H1 (cell line): Measurements from ENCODE around the gene TMEM63A. TPM values are rescaled to one million over a fixed set of nuclear protein-coding genes. Genes with fewer than 3 reads are reported as not detected.

Experiments used
- CTCF ChIA-PET: fragments of 300-600 bp; sonication (Branson Sonifier 250); formaldehyde crosslinking; loops from one replicate; lab custom pipeline; 2021; ENCODE audit not compliant: partially characterized antibody; lab: Charles Lee
- POLR2A ChIA-PET: fragments of 300-600 bp; sonication (Branson Sonifier 250); formaldehyde crosslinking; loops from one replicate; lab custom pipeline; 2021; ENCODE audit warnings: inconsistent platforms; ENCODE audit not compliant: partially characterized antibody; lab: Charles Lee
- DNase-seq, 2 experiments: peaks; one replicate each; pipeline versions ENCODE4 v3.0.0 to v3.0.0-alpha.2; 2010 to 2022; ENCODE audit warnings: low spot score in 2 of 2, low read depth in 1 of 2, mixed read lengths in 1 of 2
- FAIRE-seq: peaks from 2 replicates; lab custom pipeline; 2011; peaks lifted over from hg19 to GRCh38; lab: Jason Lieb, UNC
- H2AFZ ChIP-seq: 2 replicates; pipeline ENCODE4 v1.8.1; 2012; ENCODE audit warnings: low read length, inconsistent platforms
- H2AK5ac ChIP-seq: 2 replicates; pipeline ENCODE4 v1.6.1; 2013; ENCODE audit warnings: low read depth, low read length
- H2BK120ac ChIP-seq: replicated peaks from 2 replicates; pipeline ENCODE3; 2013; ENCODE audit warnings: low read depth, low read length, inconsistent platforms
- H2BK12ac ChIP-seq: 2 replicates; pipeline ENCODE4 v1.6.1; 2013; ENCODE audit warnings: low read depth, low read length
- H2BK15ac ChIP-seq: 2 replicates; pipeline ENCODE4 v1.6.1; 2013; ENCODE audit warnings: low read length
- H2BK20ac ChIP-seq: 2 replicates; pipeline ENCODE4 v1.6.1; 2013; ENCODE audit warnings: low read length
- H2BK5ac ChIP-seq: 2 replicates; pipeline ENCODE4 v1.6.1; 2013; ENCODE audit warnings: low read depth, low read length
- H3K14ac ChIP-seq: 2 replicates; pipeline ENCODE4 v1.6.1; 2013; ENCODE audit warnings: inconsistent platforms; ENCODE audit not compliant: insufficient read length
- H3K18ac ChIP-seq: 2 replicates; pipeline ENCODE4 v1.6.1; 2013; ENCODE audit warnings: low read length; ENCODE audit errors: extremely low read depth
- H3K23ac ChIP-seq: 2 replicates; pipeline ENCODE4 v1.6.1; 2013; ENCODE audit warnings: inconsistent platforms; ENCODE audit not compliant: insufficient read length
- H3K23me2 ChIP-seq: 2 replicates; pipeline ENCODE4 v1.6.1; 2013; ENCODE audit warnings: low read depth, low read length
- H3K27ac ChIP-seq: 2 replicates; pipeline ENCODE4 v1.6.1; 2011; ENCODE audit warnings: low read depth, low read length, inconsistent platforms
- H3K27me3 ChIP-seq, 4 experiments: replicated peaks in 1 of 4; 1 replicate in 1 of 4; 2 replicates in 3 of 4; pipeline versions ENCODE4 v1.6.1 to v1.8.1; 2011 to 2013; ENCODE audit warnings: low read length in 3 of 4, mild to moderate bottlenecking in 3 of 4, inconsistent platforms in 2 of 4, mixed read lengths in 2 of 4, moderate library complexity in 1 of 4; ENCODE audit not compliant: control insufficient read depth in 3 of 4, insufficient read depth in 3 of 4; ENCODE audit errors: extremely low read depth in 1 of 4
- H3K36me3 ChIP-seq, 4 experiments: 2 replicates each; pipeline versions ENCODE4 v1.6.1 to v1.8.1; 2011 to 2013; ENCODE audit warnings: mild to moderate bottlenecking in 4 of 4, low read length in 3 of 4, moderate library complexity in 2 of 4, control low read depth in 1 of 4, inconsistent platforms in 1 of 4; ENCODE audit not compliant: insufficient read depth in 4 of 4, control insufficient read depth in 2 of 4
- H3K4ac ChIP-seq: replicated peaks from 2 replicates; pipeline ENCODE3; 2013; ENCODE audit warnings: low read length, low read depth, mixed read lengths, inconsistent platforms; ENCODE audit not compliant: insufficient read length
- H3K4me1 ChIP-seq, 4 experiments: replicated peaks in 1 of 4; 1 replicate in 1 of 4; 2 replicates in 3 of 4; pipeline versions ENCODE4 v1.6.1 to v1.8.1; 2011 to 2013; ENCODE audit warnings: low read length in 3 of 4, inconsistent platforms in 2 of 4, mixed read lengths in 1 of 4; ENCODE audit not compliant: insufficient read depth in 4 of 4, control insufficient read depth in 3 of 4
- H3K4me2 ChIP-seq, 2 experiments: 2 replicates each; pipeline versions ENCODE4 v1.6.1 to v1.8.1; 2011 to 2013; ENCODE audit warnings: low read depth in 2 of 2, low read length in 2 of 2, control low read depth in 1 of 2, inconsistent platforms in 1 of 2, mild to moderate bottlenecking in 1 of 2; ENCODE audit not compliant: insufficient read depth in 1 of 2
- H3K4me3 ChIP-seq, 4 experiments: fragments of 200-600, 300-600 bp in 1 of 4; sonication (generic), shearing (Covaris generic), sonication (Bioruptor Twin) in 1 of 4; 2 replicates each; pipeline versions ENCODE4 v1.5.1 to v1.8.1; 2011 to 2016; ENCODE audit warnings: low read length in 4 of 4, low read depth in 3 of 4, control low read depth in 2 of 4, inconsistent platforms in 2 of 4, mild to moderate bottlenecking in 2 of 4, mixed read lengths in 1 of 4, moderate library complexity in 1 of 4; ENCODE audit not compliant: insufficient read depth in 2 of 4; ENCODE audit errors: extremely low read depth in 1 of 4
- H3K56ac ChIP-seq: replicated peaks from 2 replicates; pipeline ENCODE3; 2013; ENCODE audit warnings: low read depth, mild to moderate bottlenecking, mixed read lengths, low read length, inconsistent platforms; ENCODE audit not compliant: insufficient read length
- H3K79me1 ChIP-seq: 2 replicates; pipeline ENCODE4 v1.6.1; 2013; ENCODE audit warnings: low read depth, low read length, control low read depth
- H3K79me2 ChIP-seq, 2 experiments: 2 replicates each; pipeline versions ENCODE4 v1.6.1 to v1.8.1; 2012 to 2013; ENCODE audit warnings: low read length in 2 of 2, mild to moderate bottlenecking in 2 of 2, inconsistent platforms in 1 of 2; ENCODE audit not compliant: insufficient read depth in 2 of 2, control insufficient read depth in 1 of 2
- H3K9ac ChIP-seq, 4 experiments: replicated peaks in 1 of 4; 1 replicate in 1 of 4; 2 replicates in 3 of 4; pipeline versions ENCODE4 v1.6.1 to v1.8.1; 2011 to 2013; ENCODE audit warnings: low read depth in 3 of 4, low read length in 3 of 4, control low read depth in 2 of 4, mild to moderate bottlenecking in 2 of 4, moderate library complexity in 2 of 4, inconsistent platforms in 1 of 4; ENCODE audit errors: extremely low read depth in 1 of 4
- H3K9me3 ChIP-seq, 2 experiments: 2 replicates each; pipeline versions ENCODE4 v1.6.1 to v1.8.1; 2012 to 2013; ENCODE audit warnings: mild to moderate bottlenecking in 2 of 2, moderate library complexity in 2 of 2, control low read depth in 1 of 2, inconsistent platforms in 1 of 2, low read depth in 1 of 2, low read length in 1 of 2, mixed read lengths in 1 of 2; ENCODE audit not compliant: insufficient read depth in 2 of 2
- H4K20me1 ChIP-seq, 2 experiments: replicated peaks in 1 of 2; 2 replicates each; pipeline versions ENCODE3 to v1.8.1; 2011 to 2013; ENCODE audit warnings: inconsistent platforms in 2 of 2, low read length in 2 of 2, mild to moderate bottlenecking in 1 of 2; ENCODE audit not compliant: insufficient read depth in 2 of 2, control insufficient read depth in 1 of 2
- H4K5ac ChIP-seq: 2 replicates; pipeline ENCODE4 v1.6.1; 2013; ENCODE audit warnings: low read length, low read depth, mixed read lengths, inconsistent platforms; ENCODE audit not compliant: insufficient read length
- H4K8ac ChIP-seq: 2 replicates; pipeline ENCODE4 v1.8.0; 2013; ENCODE audit warnings: mild to moderate bottlenecking, moderate library complexity, low read length, inconsistent platforms; ENCODE audit not compliant: insufficient read depth; ENCODE audit errors: extremely low read depth
- H4K91ac ChIP-seq: replicated peaks from 2 replicates; pipeline ENCODE3; 2013; ENCODE audit warnings: low read length, mixed read lengths, inconsistent platforms; ENCODE audit not compliant: insufficient read length
- ATF2 ChIP-seq: IDR thresholded peaks from 2 replicates; pipeline ENCODE4 v1.6.1; 2012; ENCODE audit warnings: low read length, inconsistent platforms
- NRF1 ChIP-seq: IDR thresholded peaks from 2 replicates; pipeline ENCODE4 v1.6.1; 2011; ENCODE audit warnings: mild to moderate bottlenecking, low read depth, low read length, improper control_type of control experiment
- RNF2 ChIP-seq: fragments of 200-900, 300-1000 bp; sonication (generic); IDR thresholded peaks from 2 replicates; pipeline ENCODE4 v1.7.1; 2016; ENCODE audit warnings: borderline replicate concordance, low read depth, mild to moderate bottlenecking, antibody characterized with exemption, low read length; ENCODE audit not compliant: poor library complexity, severe bottlenecking; ENCODE audit errors: missing control alignments
- SRF ChIP-seq: IDR thresholded peaks from 2 replicates; pipeline ENCODE4 v1.6.1; 2011; ENCODE audit warnings: mild to moderate bottlenecking, low read depth, low read length, moderate library complexity
- WGBS, 2 experiments: shearing (Covaris generic) in 1 of 2; methylation state at CpG; one replicate each; pipeline versions ENCODE4 v1.1.6 to v1.1.7; 2013 to 2015; ENCODE audit warnings: low lambda C conversion rate in 2 of 2, mixed read lengths in 2 of 2, inconsistent platforms in 1 of 2, low coverage in 1 of 2, missing lambda C conversion rate in 1 of 2; ENCODE audit not compliant: insufficient replicate concordance in 2 of 2, insufficient coverage in 1 of 2, insufficient read length in 1 of 2; ENCODE audit errors: extremely low coverage in 1 of 2, missing lambda C conversion rate in 1 of 2; 5-methylcytosine and 5-hydroxymethylcytosine counted together
- polyA plus RNA-seq, 7 experiments: library from polyadenylated mRNA; depleted of rRNA in 3 of 7; stranded (reverse) in 5 of 7; unstranded in 2 of 7; fragments of >200 nt in 5 of 7; fragments of 200-250 nt in 2 of 7; gene quantifications; 1 replicate in 5 of 7; 2 replicates in 1 of 7; 4 replicates in 1 of 7; pipeline versions ENCODE4 v1.2.1 to v1.2.3, GENCODE V29; 2011 to 2013; ENCODE audit warnings: missing spikeins in 2 of 7, mixed read lengths in 2 of 7
- total RNA-seq: library from RNA; stranded (reverse); fragmentation: NEBNext Ultra II Directional; extraction: Animal tissue kit (Norgen Biotek cat#: 25700); gene quantifications from 2 replicates; pipeline ENCODE4 v1.2.1, GENCODE V29; 2021

The TMEM63A gene
- total and polyA plus RNA-seq, 2 of the 8 experiments (the other 6 are each of a cell fraction or from before 2014, with no cell fraction given), result 26.1 to 55.4 TPM

- H2BK12ac ChIP-seq, result no peak overlapping the region
- no peak overlapping the region for H3K18ac ChIP-seq
- no peak overlapping the region for H2AK5ac ChIP-seq
- no peak overlapping the region for H3K56ac ChIP-seq
- peaks cover 9 to 46% (median 24%) of the 10 kb centered on the region in 4 experiments; a peak in 7 of 8 replicates for H3K36me3 ChIP-seq
- H4K5ac ChIP-seq, result no peak overlapping the region
- no peak overlapping the region for H3K23ac ChIP-seq
- H3K9me3 ChIP-seq, result no peaks in the 10 kb centered on the region
- H3K27me3 ChIP-seq, result no peaks in the 10 kb centered on the region
- peaks cover 3 to 4% of the 10 kb centered on the region in 2 experiments for H4K20me1 ChIP-seq
- H2AFZ ChIP-seq, result no peak overlapping the region
- peaks cover 11% of the 10 kb centered on the region for H3K79me1 ChIP-seq
- H3K4me3 ChIP-seq, result no peak overlapping the region
- H3K27ac ChIP-seq, result no peak overlapping the region; the same call in 1 of the 2 replicates
- no peak overlapping the region for H2BK120ac ChIP-seq
- peaks cover 5 to 15% of the 10 kb centered on the region in 2 experiments for H3K79me2 ChIP-seq
- CTCF ChIA-PET, result interaction anchor here (0.7 to 5.5 kb wide), 13 partner anchors 11 to 447 kb away, joined by 3 to 27 read pairs (median 4); no protein-coding TSS in a partner anchor
- no peak overlapping the region for H2BK20ac ChIP-seq
- H3K23me2 ChIP-seq, result peaks cover 4% of the 10 kb centered on the region
- H2BK15ac ChIP-seq, result no peak overlapping the region
- H3K4me2 ChIP-seq, result peak overlapping the region in 1 of 2 experiments; percentile 63; a peak in 1 of 4 replicates
- FAIRE-seq, result no peak
- H3K4ac ChIP-seq, result no peak overlapping the region
- no peak overlapping the region for H3K14ac ChIP-seq
- DNase-seq, result no peak
- WGBS, 2 experiments, result 97% methylated on average over 23 of the region's 23 CpGs; no CpG with 5 or more reads in 1 of the 2 experiments
- H3K4me1 ChIP-seq, result peaks cover 0 to 9% (median 5%) of the 10 kb centered on the region in 4 experiments; a peak in 4 of 7 replicates
- 0 out of 2 replicates have a peak overlapping the region, but pooled peaks have one; percentile 13 for H2BK5ac ChIP-seq
- H4K8ac ChIP-seq, result no peak overlapping the region
- H3K9ac ChIP-seq, result peak overlapping the region in 1 of 4 experiments; percentile 45; a peak in 3 of 7 replicates
- H4K91ac ChIP-seq, result no peak overlapping the region
- POLR2A ChIA-PET, result interaction anchor here (0.8 to 3.4 kb wide), 6 partner anchors 12 to 55 kb away, joined by 3 to 22 read pairs (median 6); partner anchors contain the start of genes LEFTY1 and TMEM63A
- TF ChIP-seq NRF1, result no peak
- no peak for TF ChIP-seq ATF2
- no peak for TF ChIP-seq RNF2
- TF ChIP-seq SRF, result no peak
Observed at GRCh38 chr1:225921734-225922709, 39.8 kb upstream of the TMEM63A start.
